SW480 (cell line): ENCODE results near the gene TMEM63C.
"Not testable (repeated sequence)": the region's sequence is repeated elsewhere in the genome, so short reads cannot be mapped to it uniquely, and the experiment has no call there.

Experiments used
- DNase-seq: peaks from one replicate; pipeline ENCODE4 v3.0.0-alpha.2; 2016; ENCODE audit warnings: low spot score

The TMEM63C gene

DNA sequence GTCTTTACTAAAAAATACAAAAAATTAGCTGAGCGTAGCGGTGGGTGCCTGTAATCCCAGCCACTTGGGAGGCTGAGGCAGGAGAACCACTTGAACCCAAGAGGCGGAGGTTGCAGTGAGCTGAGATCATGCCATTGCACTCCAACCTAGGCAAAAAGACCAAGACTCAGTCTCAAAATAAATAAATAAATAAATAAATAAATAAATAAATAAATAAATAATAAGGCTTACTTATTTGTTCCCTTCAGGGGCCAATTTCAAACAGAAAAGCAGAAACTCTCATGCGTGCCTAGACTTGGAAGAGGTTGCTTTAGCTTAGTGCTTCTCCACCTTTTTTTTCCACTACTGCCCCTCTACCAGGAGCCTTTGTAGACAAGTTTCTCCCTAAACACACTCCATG, 99.3 kb downstream of the TMEM63C start:
- DNase-seq = not testable (repeated sequence)

DNA sequence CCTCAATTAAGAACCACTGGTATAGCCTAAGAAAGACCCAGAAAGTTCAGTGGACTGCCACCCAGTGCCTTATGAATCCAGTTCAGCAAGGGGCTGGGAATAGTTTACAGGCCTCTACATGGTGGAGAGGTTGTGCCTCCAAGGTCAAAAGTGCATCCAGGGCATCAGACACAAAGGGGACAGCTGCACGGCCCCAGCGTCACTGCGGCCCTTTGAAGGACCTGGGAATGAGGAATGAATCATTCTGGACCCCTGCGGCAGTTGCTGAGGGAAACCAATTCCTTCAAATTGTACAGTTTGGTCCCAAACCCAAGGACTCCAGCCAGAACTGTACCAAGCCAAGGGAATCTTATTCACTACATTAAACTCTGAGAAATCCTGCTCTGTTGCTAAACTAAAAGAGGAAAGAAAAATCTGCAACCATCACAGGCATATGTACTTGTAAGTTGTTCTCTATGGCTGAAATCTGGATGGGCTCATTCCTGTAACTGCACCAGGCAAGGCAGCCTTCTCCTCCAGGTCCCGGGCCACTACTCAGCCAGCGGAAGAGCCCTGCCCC, 100.3 kb downstream of the TMEM63C start:
- no peak for DNase-seq

DNA sequence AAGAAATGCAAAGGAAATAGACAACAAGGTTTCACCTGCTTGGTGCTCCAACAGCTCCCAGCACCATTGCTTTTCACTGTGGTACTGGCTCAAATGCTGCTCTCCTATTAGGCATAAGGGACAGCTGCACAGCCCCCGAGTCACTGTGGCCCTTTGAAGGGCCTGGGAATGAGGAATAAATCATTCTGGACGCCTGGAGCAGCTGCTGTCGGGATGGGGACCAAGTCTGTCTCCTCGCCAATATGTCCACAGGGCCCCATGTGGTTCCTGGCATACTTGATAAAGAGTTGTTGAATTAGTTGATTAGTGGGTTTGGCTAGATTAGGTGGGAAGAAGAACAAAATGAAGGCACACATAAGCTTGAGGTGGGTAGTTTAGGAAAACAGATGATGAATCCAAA, 102.5 kb downstream of the TMEM63C start:
- DNase-seq = no peak

DNA sequence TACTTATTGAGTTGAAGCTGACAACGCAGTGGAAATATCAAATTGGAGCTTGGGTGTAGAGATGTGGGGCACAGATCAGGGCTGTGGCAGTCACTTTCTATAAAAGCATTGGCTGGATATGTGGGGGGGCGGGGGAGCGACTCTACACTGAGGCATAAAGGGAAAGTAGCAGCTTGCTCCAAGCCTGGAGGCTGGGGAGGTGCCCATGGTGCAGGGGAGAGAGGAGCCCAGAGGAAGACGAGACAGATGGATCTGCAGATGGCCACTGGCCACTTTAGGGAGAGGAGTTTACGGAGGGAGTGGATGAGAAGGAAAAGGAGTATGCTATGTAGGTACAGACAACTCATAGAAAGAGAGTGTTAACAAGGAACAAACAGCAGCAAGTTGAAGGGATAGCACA, 102.9 kb downstream of the TMEM63C start:
- DNase-seq = no peak

DNA sequence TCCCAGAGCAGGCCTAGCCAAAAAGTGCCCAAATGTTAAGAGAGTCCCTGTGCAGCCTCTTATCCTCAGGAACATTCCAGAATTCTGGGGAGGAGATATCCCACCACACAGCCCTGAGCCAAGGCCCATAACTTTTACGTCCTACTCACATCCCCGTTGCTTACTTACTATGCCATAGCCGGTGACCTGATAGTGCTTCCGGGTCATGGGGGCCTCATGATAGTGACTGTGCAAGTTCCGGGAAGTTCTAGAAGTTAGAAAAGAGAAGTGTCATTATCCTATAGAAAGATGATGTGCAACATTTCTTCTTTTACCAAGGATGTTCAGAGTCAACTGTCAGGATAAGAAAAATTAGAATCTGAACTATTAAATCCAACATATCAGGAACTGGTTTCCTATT, 105.0 kb downstream of the TMEM63C start:
- DNase-seq = no peak

DNA sequence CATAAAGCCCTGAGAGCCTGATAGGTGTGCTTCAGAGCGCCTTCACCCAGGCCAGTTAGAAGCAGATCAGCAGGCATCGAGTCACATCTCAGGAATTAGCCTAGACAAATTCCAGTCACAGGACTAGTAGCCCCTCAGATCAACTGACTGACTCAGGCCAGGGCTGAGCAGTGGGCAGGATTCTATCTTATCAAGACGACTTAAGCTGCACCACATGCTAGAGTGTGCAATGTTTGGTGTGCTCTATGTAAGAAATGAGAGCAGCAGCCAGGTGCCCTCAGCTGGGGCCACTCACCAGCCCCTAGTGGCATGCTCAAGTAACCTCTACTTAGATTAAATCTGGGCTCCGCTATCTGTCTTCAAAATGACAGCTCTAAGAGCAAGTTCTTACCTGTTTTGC, 109.1 kb downstream of the TMEM63C start:
- DNase-seq = no peak

DNA sequence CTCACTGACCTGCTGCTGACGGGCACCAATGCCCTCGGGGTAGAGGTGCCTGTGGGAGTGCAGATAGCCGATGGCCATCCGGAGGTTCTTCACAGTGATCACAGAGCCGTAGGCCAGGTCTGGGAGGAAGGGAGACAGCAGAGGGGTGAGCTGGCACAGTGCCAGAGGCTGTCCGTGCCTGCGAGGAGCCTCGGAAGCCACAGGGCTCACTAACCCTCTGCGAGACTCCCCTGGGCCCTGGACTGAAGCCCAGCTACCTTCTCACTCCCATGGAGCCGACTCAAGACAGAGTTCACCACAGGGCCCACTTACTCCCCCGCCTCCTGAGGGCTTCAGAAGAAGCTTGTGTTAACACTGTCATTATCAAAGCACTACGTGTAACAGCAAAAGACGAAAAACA, 114.6 kb downstream of the TMEM63C start:
- no peak for DNase-seq

DNA sequence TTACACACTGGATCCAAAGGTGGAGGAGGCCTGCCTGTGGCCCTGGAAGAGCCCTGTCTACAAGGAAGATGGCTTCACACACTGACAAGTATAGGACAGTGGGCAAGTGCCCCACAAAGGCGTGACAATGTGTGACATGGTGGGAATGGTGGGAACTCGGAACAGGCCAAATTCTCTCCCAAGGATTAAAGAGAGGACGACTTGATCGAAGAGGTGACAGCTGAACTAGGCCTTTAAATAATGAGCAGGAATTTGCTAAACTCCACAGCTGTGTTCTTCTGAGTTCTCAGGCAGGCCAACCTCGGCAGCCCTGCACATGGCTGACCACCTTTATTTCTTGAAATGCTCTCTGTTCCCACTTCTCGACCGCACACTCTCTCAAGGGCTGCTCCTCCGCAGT, 115.3 kb downstream of the TMEM63C start:
- DNase-seq = no peak

DNA sequence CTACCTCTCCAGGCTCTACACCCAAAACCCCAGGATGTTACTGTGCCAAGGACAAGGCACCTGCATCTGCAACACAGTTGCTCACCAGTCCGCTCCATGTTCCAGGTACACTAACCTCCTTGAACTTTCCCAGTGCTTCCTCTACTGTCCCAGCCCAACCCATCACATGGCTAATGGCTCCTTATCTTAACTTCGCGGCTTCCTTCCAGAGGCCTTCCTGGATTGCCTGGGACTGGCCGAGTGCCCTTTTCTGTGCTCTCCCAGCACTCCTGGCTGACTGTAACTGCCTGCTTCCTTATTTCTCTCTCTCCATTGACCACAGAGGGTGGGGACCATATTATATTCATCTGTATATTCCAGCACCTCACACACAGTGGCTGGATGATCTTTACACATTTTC, 118.2 kb downstream of the TMEM63C start:
- DNase-seq = no peak

DNA sequence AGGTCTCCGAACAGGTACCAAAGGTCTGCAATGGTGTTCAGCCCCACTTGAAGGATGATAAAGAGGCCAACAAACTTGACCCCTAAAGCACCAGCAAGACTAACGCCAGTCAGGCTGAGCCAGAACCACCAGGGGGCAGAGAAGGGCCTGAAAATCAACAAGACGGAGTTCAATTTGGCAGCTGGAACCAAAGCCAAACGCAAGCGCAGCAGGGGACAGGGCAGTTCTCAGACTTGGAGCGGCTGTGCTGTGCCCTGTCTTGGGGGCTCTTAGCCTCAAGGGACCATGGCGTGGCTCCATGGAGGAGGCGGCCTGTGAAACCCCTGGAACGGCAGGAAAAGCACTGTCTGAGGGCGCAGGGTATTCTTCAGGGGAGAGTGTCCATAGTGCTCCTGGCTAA, 119.5 kb downstream of the TMEM63C start:
- peak; percentile 54 for DNase-seq

DNA sequence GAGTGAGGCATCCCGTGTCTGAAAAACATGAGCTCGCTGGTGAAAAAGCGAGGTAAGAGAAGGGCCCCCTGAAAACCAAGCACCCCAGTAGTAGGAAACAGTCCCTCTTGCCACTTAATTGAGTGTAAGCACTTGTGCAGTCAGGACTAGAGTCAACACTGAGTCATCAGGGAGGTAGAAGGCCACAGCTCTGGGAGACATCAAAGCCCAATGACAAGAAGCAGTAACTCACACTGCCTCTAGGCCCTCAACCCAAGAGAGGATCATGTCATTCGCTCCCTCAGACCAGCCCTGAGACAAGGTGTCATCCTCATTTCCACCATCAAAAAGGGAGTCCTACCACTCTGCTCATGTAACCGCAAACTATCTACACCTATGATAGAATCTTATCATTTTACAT, 121.3 kb downstream of the TMEM63C start:
- DNase-seq = peak; percentile 87

DNA sequence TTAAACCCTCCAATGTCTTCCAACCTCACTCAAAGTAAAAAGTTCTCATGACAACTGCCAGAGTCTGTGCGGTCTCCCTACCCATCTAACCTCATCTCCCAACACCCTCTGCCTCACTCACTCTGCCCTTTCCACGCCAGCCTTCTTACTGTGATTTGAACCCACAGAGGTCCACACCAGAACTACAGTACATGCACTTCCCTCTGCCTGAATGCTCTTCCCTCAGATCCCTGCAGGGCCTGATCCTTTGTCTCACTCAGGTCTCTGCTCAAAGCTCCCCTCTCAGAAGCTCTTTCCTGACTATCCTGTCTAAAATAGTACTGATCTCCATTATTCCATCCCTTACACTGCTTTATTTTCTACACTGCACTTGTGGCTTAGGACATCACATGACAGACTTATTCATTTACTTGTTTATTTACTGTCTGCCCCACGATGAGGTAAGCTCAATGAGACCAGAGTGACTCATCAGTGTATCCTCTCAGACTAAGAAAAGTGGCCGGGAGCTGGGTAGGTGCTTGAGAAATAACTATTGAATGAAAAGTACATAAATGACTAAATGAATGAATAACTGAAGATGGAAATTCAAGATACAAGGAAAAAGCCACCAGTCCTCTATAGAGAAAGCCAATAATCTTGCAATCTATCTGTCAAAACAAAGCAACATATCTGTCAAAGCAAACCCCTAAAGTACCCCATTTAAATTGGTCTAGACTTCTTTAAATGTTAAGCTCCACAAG, 122.0 kb downstream of the TMEM63C start:
- peak; percentile 90 for DNase-seq

DNA sequence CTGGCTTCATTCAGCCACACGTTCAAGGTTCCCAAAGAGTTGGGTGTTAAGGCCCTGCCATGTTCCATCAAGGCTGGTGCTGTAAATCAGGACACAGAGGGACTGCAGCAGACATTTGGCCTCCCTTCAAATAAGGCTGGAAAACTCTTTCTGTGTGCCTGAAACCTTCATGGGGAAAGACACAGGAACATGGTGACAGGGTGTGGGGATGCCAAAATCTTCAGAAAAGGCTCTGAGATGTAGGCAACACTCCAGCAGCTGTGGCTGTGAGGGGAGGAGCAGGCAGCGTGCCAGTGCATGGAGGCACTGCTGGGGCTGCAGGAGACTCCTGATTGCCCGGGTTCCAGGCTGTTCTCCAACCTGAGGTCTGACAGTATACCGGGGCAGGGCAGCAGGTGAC, 124.1 kb downstream of the TMEM63C start:
- DNase-seq = no peak

DNA sequence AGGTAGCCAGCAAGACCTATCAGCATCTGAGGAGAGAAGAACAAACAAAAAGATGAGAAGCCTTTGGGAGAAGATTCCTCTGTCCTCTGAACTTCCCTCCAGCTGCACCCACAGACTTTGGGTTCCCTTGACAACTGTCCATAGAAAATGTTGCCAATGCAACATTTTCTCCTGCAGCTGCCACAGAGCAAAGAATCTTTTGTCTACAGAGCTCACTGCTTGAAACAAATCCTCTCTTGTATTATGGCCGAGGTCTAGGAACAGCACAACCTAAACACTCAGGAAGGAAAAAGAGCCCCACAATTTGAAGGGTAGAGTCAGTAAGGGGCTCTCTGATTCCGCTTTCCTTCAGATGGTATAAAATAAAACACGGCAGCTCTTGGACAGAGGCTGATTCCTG, 124.8 kb downstream of the TMEM63C start:
- DNase-seq = no peak

DNA sequence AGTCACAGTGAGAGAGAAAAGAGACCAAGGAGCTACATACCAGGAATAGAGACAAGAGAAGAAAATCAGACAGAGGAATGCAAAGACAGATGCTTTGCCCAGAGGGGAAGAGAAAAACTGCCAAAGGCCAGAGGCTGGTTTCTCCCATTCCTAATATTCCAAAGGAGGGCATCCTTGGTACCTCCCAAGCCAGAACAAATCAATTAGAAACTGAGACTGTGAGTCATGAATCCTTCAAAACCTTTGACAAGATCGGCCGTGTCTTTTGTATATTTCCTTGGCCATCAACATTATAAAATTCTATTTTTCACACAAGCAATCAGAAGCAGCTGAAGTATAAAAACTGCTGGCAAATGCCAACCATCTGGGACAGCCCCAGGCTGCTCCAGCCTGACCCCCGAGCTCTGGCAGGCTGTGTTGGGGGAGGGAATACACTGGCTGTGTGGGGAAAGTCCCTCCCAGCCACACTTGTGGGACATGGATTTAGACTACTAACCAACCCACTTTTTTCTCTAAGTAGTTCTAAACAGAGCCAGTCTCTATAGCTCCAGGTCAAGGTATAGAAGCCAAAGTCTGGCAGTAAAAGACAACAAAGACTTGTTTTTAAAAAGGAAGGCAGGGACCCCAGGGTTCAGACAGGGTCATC, 125.4 kb downstream of the TMEM63C start:
- DNase-seq = no peak
